WTC11 (cell line): ENCODE results near the gene NID2. TPM values are rescaled to one million over a fixed set of nuclear protein-coding genes. Genes with fewer than 3 reads are reported as not detected.

ENCODE experiments used
- ATAC-seq: fragments of 200-7000 bp; cut with Tn5 transposase; 2 replicates; pipeline ENCODE4 v1.10.0; 2021; ENCODE audit warnings: mild to moderate bottlenecking, moderate library complexity
- CTCF ChIA-PET: fragments of 300-600 bp; sonication (Branson Sonifier 250); formaldehyde crosslinking; loops from one replicate; lab custom pipeline; 2021; ENCODE audit warnings: antibody characterized with exemption; lab: Charles Lee
- POLR2A ChIA-PET: fragments of 350-600 bp; sonication (Branson Sonifier 250); formaldehyde crosslinking; loops from one replicate; lab custom pipeline; 2021; ENCODE audit warnings: antibody characterized with exemption; lab: Charles Lee
- DNase-seq: peaks from one replicate; pipeline ENCODE4 v3.0.0; 2021; ENCODE audit warnings: low spot score
- H3K27ac Mint-ChIP-seq: 2 replicates; pipeline ENCODE4 v1.8.0; 2021; ENCODE audit warnings: mixed read lengths
- H3K27me3 Mint-ChIP-seq: 2 replicates; pipeline ENCODE4 v1.8.0; 2021; ENCODE audit warnings: low read depth, mild to moderate bottlenecking, moderate library complexity, mixed read lengths
- H3K36me3 Mint-ChIP-seq: 2 replicates; pipeline ENCODE4 v1.8.0; 2021; ENCODE audit warnings: mixed read lengths
- H3K4me1 Mint-ChIP-seq: 2 replicates; pipeline ENCODE4 v1.8.0; 2022; ENCODE audit warnings: mixed read lengths
- H3K4me3 Mint-ChIP-seq: 2 replicates; pipeline ENCODE4 v1.8.0; 2021; ENCODE audit warnings: mild to moderate bottlenecking, moderate library complexity, mixed read lengths
- H3K9me3 Mint-ChIP-seq: 2 replicates; pipeline ENCODE4 v1.8.0; 2021; ENCODE audit warnings: mixed read lengths
- EMX1 ChIP-seq: fragments of 250-450 bp; sonication (Bioruptor Pico); IDR thresholded peaks from 2 replicates; pipeline ENCODE4 v1.8.0; 2021; ENCODE audit warnings: mild to moderate bottlenecking
- GABPB1 ChIP-seq: sonication (generic); formaldehyde crosslinking; IDR thresholded peaks from 2 replicates; pipeline ENCODE4 v1.8.1; 2023; ENCODE audit warnings: mild to moderate bottlenecking, missing genetic modification reagents
- GTF2I ChIP-seq: fragments of 250-450 bp; sonication (Bioruptor Pico); conservative IDR thresholded peaks from 2 replicates; pipeline ENCODE4 v1.4.0; 2021; ENCODE audit warnings: mild to moderate bottlenecking
- HMGA2 ChIP-seq: fragments of 250-450 bp; sonication (Bioruptor Pico); IDR thresholded peaks from 2 replicates; pipeline ENCODE4 v1.4.0; 2021; ENCODE audit warnings: mild to moderate bottlenecking, moderate library complexity
- NFYB ChIP-seq: sonication (generic); formaldehyde crosslinking; conservative IDR thresholded peaks from 2 replicates; pipeline ENCODE4 v1.8.0; 2022; ENCODE audit warnings: low read depth, missing genetic modification reagents
- NR2C2 ChIP-seq: sonication (generic); formaldehyde crosslinking; IDR thresholded peaks from 2 replicates; pipeline ENCODE4 v1.8.0; 2022; ENCODE audit warnings: mild to moderate bottlenecking, missing genetic modification reagents
- SP1 ChIP-seq: sonication (generic); formaldehyde crosslinking; conservative IDR thresholded peaks from 2 replicates; pipeline ENCODE4 v1.8.1; 2022; ENCODE audit warnings: missing genetic modification reagents
- TEAD4 ChIP-seq: sonication (generic); formaldehyde crosslinking; IDR thresholded peaks from 2 replicates; pipeline ENCODE4 v1.8.0; 2022; ENCODE audit warnings: mild to moderate bottlenecking, missing genetic modification reagents
- ZNF138 ChIP-seq: sonication (generic); formaldehyde crosslinking; conservative IDR thresholded peaks from 2 replicates; pipeline ENCODE4 v1.8.1; 2022; ENCODE audit warnings: mild to moderate bottlenecking, moderate library complexity, missing genetic modification reagents
- ZNF232 ChIP-seq: sonication (generic); formaldehyde crosslinking; IDR thresholded peaks from 2 replicates; pipeline ENCODE4 v1.8.0; 2022; ENCODE audit warnings: mild to moderate bottlenecking, missing genetic modification reagents
- ZNF317 ChIP-seq: sonication (generic); formaldehyde crosslinking; IDR thresholded peaks from 2 replicates; pipeline ENCODE4 v1.8.1; 2023; ENCODE audit warnings: low read depth, mild to moderate bottlenecking, moderate library complexity, missing genetic modification reagents, borderline replicate concordance
- ZNF671 ChIP-seq: fragments of 250-450 bp; sonication (Bioruptor Pico); IDR thresholded peaks from 2 replicates; pipeline ENCODE4 v1.8.0; 2021; ENCODE audit warnings: mild to moderate bottlenecking
- total RNA-seq: library from RNA; stranded (reverse); gene quantifications from 3 replicates; pipeline ENCODE4 v1.2.3, GENCODE V29; 2021
- TF ChIP-seq, protein P1 (sequence below): sonication (generic); formaldehyde crosslinking; conservative IDR thresholded peaks from 2 replicates; pipeline ENCODE4 v1.8.1; 2022; ENCODE audit warnings: mild to moderate bottlenecking, missing genetic modification reagents
- TF ChIP-seq, protein P2 (sequence below): sonication (generic); formaldehyde crosslinking; conservative IDR thresholded peaks from 2 replicates; pipeline ENCODE4 v1.8.1; 2023; ENCODE audit warnings: mild to moderate bottlenecking, low read depth, missing genetic modification reagents, moderate library complexity
- TF ChIP-seq, protein P3 (sequence below): fragments of 250-450 bp; sonication (Bioruptor Pico); IDR thresholded peaks from 2 replicates; pipeline ENCODE4 v1.9.0; 2021; ENCODE audit warnings: moderate library complexity, mild to moderate bottlenecking, inconsistent platforms, borderline replicate concordance
- TF ChIP-seq, protein P4 (sequence below): sonication (generic); formaldehyde crosslinking; IDR thresholded peaks from 2 replicates; pipeline ENCODE4 v1.8.1; 2023; ENCODE audit warnings: mild to moderate bottlenecking, missing genetic modification reagents, borderline replicate concordance
- TF ChIP-seq, protein P5 (sequence below): fragments of 250-450 bp; sonication (Bioruptor Pico); IDR thresholded peaks from 2 replicates; pipeline ENCODE4 v2.1.2; 2022; ENCODE audit warnings: mild to moderate bottlenecking, moderate library complexity
- TF ChIP-seq, protein P6 (sequence below): sonication (generic); formaldehyde crosslinking; IDR thresholded peaks from 2 replicates; pipeline ENCODE4 v1.8.0; 2023; ENCODE audit warnings: missing genetic modification reagents, mild to moderate bottlenecking, borderline replicate concordance

NID2 gene
- total RNA-seq, 1 experiment from 2014 or later = 5.4 TPM

DNA sequence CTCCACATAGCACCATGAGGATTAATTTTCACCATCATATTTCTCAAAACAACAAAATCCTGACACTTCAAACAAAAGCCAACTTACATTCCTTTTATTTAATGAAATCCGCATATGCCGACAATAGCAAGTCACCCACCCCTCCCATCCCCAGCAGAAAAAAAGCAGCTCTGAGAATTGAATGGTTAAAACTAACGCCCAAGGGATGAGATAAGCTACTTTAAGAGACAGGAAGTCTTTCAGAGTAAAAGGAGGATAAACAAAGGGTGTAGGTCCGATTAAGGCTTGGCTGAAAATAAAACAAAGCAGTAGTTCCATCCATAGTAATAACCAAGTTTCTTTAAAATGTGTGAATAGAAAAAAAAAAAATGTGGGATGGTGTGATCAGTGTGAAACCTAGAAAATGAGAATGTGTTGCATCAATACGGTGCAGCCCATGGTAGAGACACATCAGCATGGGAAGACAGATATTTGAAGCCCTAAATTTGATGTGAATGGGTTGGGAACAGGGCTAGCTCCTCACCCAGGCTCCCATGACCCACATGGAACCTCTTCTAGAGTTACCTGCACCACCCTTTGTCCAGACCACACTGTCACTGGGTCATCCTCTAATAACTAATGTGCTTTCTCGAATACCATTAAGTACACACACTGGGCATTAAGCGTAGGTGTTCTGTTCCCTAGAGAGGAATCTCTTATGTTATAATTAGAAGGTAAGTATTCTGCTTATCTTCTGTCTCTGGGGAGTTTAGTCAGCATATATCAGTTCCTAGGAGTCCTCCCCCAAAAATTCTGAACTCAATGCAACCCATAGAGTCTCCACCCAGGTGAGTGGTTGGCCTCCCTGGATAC, 47.8 kb downstream of the NID2 start (continued):
- no peak for TF ChIP-seq HMGA2 (CRISPR knock-in tag)

DNA sequence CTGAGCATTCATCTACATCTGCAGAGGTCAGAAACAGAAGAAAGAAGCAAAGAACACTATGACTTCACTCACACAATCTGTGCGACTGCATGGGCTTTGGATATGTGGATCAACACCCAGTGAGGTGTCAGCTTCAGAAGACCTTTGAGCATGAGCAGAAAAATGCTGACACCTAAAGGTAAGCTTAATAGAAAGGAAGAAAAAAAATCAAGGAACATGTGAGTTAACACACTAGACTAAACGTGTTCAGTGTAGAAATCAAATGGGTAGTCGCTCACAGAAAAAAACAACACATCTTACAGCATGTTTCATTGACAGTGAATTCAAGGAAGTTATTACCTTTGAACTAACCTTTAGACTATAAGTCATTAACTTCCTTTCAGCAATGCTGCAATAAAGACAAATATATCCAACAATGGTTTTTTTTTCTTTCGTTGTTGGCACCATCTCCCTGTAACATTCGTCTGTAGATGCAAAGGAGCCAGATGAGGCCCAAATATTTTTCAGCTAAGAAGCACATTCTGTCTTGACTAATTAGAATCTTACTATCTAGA, 48.6 kb downstream of the NID2 start:
- POLR2A ChIA-PET = no interaction called here
- Mint-ChIP-seq H3K27ac (no peak overlapping the region), H3K9me3 (peaks cover 13% of the 10 kb centered on the region), H3K36me3 (no peaks in the 10 kb centered on the region; the same call in 1 of the 2 replicates), H3K4me3 (no peak overlapping the region), H3K27me3 (no peaks in the 10 kb centered on the region; the same call in 1 of the 2 replicates), H3K4me1 (peaks cover 34% of the 10 kb centered on the region)
- TF ChIP-seq, protein P1, sequence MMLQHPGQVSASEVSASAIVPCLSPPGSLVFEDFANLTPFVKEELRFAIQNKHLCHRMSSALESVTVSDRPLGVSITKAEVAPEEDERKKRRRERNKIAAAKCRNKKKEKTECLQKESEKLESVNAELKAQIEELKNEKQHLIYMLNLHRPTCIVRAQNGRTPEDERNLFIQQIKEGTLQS = no peak
- TF ChIP-seq EMX1 (CRISPR knock-in tag) (no peak), NR2C2 (CRISPR knock-in tag) (no peak), ZNF671 (CRISPR knock-in tag) (no peak), GABPB1 (CRISPR knock-in tag) (no peak), NFYB (CRISPR knock-in tag) (no peak), GTF2I (CRISPR knock-in tag) (no peak), ZNF232 (no peak), ZNF138 (no peak), TEAD4 (CRISPR knock-in tag) (no peak), SP1 (CRISPR knock-in tag) (no peak), ZNF317 (CRISPR knock-in tag) (no peak)
- TF ChIP-seq, protein P2, sequence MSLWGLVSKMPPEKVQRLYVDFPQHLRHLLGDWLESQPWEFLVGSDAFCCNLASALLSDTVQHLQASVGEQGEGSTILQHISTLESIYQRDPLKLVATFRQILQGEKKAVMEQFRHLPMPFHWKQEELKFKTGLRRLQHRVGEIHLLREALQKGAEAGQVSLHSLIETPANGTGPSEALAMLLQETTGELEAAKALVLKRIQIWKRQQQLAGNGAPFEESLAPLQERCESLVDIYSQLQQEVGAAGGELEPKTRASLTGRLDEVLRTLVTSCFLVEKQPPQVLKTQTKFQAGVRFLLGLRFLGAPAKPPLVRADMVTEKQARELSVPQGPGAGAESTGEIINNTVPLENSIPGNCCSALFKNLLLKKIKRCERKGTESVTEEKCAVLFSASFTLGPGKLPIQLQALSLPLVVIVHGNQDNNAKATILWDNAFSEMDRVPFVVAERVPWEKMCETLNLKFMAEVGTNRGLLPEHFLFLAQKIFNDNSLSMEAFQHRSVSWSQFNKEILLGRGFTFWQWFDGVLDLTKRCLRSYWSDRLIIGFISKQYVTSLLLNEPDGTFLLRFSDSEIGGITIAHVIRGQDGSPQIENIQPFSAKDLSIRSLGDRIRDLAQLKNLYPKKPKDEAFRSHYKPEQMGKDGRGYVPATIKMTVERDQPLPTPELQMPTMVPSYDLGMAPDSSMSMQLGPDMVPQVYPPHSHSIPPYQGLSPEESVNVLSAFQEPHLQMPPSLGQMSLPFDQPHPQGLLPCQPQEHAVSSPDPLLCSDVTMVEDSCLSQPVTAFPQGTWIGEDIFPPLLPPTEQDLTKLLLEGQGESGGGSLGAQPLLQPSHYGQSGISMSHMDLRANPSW (CRISPR knock-in tag) = no peak
- TF ChIP-seq, protein P3, sequence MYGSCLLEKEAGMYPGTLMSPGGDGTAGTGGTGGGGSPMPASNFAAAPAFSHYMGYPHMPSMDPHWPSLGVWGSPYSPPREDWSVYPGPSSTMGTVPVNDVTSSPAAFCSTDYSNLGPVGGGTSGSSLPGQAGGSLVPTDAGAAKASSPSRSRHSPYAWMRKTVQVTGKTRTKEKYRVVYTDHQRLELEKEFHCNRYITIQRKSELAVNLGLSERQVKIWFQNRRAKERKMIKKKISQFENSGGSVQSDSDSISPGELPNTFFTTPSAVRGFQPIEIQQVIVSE (CRISPR knock-in tag) = no peak
- TF ChIP-seq, protein P4, sequence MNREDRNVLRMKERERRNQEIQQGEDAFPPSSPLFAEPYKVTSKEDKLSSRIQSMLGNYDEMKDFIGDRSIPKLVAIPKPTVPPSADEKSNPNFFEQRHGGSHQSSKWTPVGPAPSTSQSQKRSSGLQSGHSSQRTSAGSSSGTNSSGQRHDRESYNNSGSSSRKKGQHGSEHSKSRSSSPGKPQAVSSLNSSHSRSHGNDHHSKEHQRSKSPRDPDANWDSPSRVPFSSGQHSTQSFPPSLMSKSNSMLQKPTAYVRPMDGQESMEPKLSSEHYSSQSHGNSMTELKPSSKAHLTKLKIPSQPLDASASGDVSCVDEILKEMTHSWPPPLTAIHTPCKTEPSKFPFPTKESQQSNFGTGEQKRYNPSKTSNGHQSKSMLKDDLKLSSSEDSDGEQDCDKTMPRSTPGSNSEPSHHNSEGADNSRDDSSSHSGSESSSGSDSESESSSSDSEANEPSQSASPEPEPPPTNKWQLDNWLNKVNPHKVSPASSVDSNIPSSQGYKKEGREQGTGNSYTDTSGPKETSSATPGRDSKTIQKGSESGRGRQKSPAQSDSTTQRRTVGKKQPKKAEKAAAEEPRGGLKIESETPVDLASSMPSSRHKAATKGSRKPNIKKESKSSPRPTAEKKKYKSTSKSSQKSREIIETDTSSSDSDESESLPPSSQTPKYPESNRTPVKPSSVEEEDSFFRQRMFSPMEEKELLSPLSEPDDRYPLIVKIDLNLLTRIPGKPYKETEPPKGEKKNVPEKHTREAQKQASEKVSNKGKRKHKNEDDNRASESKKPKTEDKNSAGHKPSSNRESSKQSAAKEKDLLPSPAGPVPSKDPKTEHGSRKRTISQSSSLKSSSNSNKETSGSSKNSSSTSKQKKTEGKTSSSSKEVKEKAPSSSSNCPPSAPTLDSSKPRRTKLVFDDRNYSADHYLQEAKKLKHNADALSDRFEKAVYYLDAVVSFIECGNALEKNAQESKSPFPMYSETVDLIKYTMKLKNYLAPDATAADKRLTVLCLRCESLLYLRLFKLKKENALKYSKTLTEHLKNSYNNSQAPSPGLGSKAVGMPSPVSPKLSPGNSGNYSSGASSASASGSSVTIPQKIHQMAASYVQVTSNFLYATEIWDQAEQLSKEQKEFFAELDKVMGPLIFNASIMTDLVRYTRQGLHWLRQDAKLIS = no peak
- TF ChIP-seq, protein P5, sequence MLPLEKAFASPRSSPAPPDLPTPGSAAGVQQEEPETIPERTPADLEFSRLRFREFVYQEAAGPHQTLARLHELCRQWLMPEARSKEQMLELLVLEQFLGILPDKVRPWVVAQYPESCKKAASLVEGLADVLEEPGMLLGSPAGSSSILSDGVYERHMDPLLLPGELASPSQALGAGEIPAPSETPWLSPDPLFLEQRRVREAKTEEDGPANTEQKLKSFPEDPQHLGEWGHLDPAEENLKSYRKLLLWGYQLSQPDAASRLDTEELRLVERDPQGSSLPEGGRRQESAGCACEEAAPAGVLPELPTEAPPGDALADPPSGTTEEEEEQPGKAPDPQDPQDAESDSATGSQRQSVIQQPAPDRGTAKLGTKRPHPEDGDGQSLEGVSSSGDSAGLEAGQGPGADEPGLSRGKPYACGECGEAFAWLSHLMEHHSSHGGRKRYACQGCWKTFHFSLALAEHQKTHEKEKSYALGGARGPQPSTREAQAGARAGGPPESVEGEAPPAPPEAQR (CRISPR knock-in tag) = no peak
- TF ChIP-seq, protein P6, sequence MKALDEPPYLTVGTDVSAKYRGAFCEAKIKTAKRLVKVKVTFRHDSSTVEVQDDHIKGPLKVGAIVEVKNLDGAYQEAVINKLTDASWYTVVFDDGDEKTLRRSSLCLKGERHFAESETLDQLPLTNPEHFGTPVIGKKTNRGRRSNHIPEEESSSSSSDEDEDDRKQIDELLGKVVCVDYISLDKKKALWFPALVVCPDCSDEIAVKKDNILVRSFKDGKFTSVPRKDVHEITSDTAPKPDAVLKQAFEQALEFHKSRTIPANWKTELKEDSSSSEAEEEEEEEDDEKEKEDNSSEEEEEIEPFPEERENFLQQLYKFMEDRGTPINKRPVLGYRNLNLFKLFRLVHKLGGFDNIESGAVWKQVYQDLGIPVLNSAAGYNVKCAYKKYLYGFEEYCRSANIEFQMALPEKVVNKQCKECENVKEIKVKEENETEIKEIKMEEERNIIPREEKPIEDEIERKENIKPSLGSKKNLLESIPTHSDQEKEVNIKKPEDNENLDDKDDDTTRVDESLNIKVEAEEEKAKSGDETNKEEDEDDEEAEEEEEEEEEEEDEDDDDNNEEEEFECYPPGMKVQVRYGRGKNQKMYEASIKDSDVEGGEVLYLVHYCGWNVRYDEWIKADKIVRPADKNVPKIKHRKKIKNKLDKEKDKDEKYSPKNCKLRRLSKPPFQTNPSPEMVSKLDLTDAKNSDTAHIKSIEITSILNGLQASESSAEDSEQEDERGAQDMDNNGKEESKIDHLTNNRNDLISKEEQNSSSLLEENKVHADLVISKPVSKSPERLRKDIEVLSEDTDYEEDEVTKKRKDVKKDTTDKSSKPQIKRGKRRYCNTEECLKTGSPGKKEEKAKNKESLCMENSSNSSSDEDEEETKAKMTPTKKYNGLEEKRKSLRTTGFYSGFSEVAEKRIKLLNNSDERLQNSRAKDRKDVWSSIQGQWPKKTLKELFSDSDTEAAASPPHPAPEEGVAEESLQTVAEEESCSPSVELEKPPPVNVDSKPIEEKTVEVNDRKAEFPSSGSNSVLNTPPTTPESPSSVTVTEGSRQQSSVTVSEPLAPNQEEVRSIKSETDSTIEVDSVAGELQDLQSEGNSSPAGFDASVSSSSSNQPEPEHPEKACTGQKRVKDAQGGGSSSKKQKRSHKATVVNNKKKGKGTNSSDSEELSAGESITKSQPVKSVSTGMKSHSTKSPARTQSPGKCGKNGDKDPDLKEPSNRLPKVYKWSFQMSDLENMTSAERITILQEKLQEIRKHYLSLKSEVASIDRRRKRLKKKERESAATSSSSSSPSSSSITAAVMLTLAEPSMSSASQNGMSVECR = no peak
- CTCF ChIA-PET = interaction anchor here (1.0 to 2.0 kb wide), 6 partner anchors 24 to 112 kb away, joined by 3 to 8 read pairs (median 5); partner anchors contain the start of gene NID2
- DNase-seq = no peak
- no peak for ATAC-seq
